SK-N-SH treated with all-trans-retinoic acid at 6 μM for 48 hours (cell line): ENCODE measurements around the gene COBLL1.

Source experiments
- ATAC-seq: fragments of 200-7000 bp; cut with Tn5 transposase; 3 replicates; pipeline ENCODE4 v1.9.1; 2020; ENCODE audit warnings: mild to moderate bottlenecking, moderate library complexity
- CSDC2 ChIP-seq: fragments of 250-450 bp; sonication (Bioruptor Pico); IDR thresholded peaks from 2 replicates; pipeline ENCODE4 v1.5.0; 2020; ENCODE audit warnings: mild to moderate bottlenecking, moderate library complexity
- ESRRG ChIP-seq: fragments of 250-450 bp; sonication (Bioruptor Pico); IDR thresholded peaks from 2 replicates; pipeline ENCODE4 v1.6.1; 2021; ENCODE audit warnings: mild to moderate bottlenecking
- GLIS3 ChIP-seq: fragments of 250-450 bp; sonication (Bioruptor Pico); IDR thresholded peaks from 2 replicates; pipeline ENCODE4 v1.5.0; 2020; ENCODE audit warnings: mild to moderate bottlenecking, moderate library complexity
- ISL1 ChIP-seq: fragments of 250-450 bp; sonication (Bioruptor Pico); IDR thresholded peaks from 2 replicates; pipeline ENCODE4 v2.1.2; 2022; ENCODE audit warnings: mild to moderate bottlenecking, moderate library complexity
- OSR1 ChIP-seq: fragments of 250-450 bp; sonication (Bioruptor Pico); IDR thresholded peaks from 2 replicates; pipeline ENCODE4 v1.8.0; 2022; ENCODE audit warnings: moderate library complexity, mild to moderate bottlenecking, inconsistent platforms
- PPARA ChIP-seq: fragments of 250-450 bp; sonication (Bioruptor Pico); IDR thresholded peaks from 2 replicates; pipeline ENCODE4 v1.5.0; 2020; ENCODE audit warnings: mild to moderate bottlenecking, borderline replicate concordance
- RARB ChIP-seq: fragments of 250-450 bp; sonication (Bioruptor Pico); IDR thresholded peaks from 2 replicates; pipeline ENCODE4 v1.8.0; 2021; ENCODE audit warnings: mild to moderate bottlenecking, moderate library complexity
- SNAI2 ChIP-seq: fragments of 250-450 bp; sonication (Bioruptor Pico); IDR thresholded peaks from 2 replicates; pipeline ENCODE4 v1.5.0; 2020; ENCODE audit warnings: mild to moderate bottlenecking, moderate library complexity
- TCF4 ChIP-seq: fragments of 250-450 bp; sonication (Bioruptor Pico); IDR thresholded peaks from 2 replicates; pipeline ENCODE4 v1.8.0; 2021; ENCODE audit warnings: mild to moderate bottlenecking, moderate library complexity, borderline replicate concordance
- TOX ChIP-seq: fragments of 250-450 bp; sonication (Bioruptor Pico); IDR thresholded peaks from 2 replicates; pipeline ENCODE4 v1.8.0; 2021; ENCODE audit warnings: mild to moderate bottlenecking, moderate library complexity, borderline replicate concordance
- ZFP3 ChIP-seq: fragments of 250-450 bp; sonication (Bioruptor Pico); IDR thresholded peaks from 2 replicates; pipeline ENCODE4 v1.5.0; 2020; ENCODE audit warnings: mild to moderate bottlenecking, moderate library complexity
- ZNF565 ChIP-seq: fragments of 450-650 bp; formaldehyde crosslinking; conservative IDR thresholded peaks from 2 replicates; pipeline ENCODE4 v1.5.0; 2020; ENCODE audit warnings: low read depth, mild to moderate bottlenecking, moderate library complexity
- ZNF8 ChIP-seq: fragments of 450-650 bp; formaldehyde crosslinking; IDR thresholded peaks from 2 replicates; pipeline ENCODE4 v1.5.0; 2020; ENCODE audit warnings: mild to moderate bottlenecking, moderate library complexity
- TF ChIP-seq, protein P1 (sequence below): fragments of 250-450 bp; sonication (Bioruptor Pico); IDR thresholded peaks from 2 replicates; pipeline ENCODE4 v1.5.0; 2020; ENCODE audit warnings: mild to moderate bottlenecking, moderate library complexity
- TF ChIP-seq, protein P2 (sequence below): fragments of 250-450 bp; sonication (Bioruptor Pico); IDR thresholded peaks from 2 replicates; pipeline ENCODE4 v1.5.1; 2020; ENCODE audit warnings: low read depth, mild to moderate bottlenecking, moderate library complexity
- TF ChIP-seq, protein P3 (sequence below): fragments of 250-450 bp; sonication (Bioruptor Pico); IDR thresholded peaks from 2 replicates; pipeline ENCODE4 v1.8.0; 2021; ENCODE audit warnings: low read depth, mild to moderate bottlenecking, moderate library complexity, borderline replicate concordance
- TF ChIP-seq, protein P4 (sequence below): fragments of 250-450 bp; sonication (Bioruptor Pico); IDR thresholded peaks from 2 replicates; pipeline ENCODE4 v1.5.1; 2021; ENCODE audit warnings: mild to moderate bottlenecking, moderate library complexity

Gene COBLL1

DNA sequence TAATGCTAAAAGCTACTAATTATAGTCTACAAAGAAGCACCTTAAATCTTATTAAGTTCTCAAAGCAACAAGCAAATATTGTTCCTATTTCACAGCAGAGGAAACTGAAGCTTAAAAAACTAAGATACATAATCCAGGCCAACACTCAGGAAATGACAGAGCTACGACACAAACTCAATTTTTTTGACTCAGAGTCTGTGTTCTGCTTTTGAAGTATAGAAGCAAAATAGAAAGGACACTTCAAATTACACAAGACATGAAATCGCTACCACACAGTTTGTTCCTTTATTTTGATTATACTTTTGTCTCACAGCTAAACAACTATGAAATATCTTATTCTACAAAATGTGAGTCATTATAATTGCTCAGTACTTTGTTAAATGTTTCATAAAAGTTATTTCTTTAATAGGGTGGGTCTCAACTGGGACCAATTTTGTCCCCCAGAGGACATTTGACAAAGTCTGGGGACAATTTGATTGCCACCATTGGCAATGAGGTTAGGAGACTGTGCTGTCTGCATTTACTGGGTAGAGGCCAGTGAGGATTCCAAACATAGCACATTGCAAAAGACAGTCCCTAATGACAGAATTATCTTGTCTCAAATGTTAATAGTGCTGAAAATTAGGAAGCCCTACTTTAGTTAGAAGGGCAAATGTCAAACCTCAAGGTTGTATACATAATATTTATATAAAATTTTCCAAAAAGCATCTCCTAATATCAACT is 118.8 kb downstream of the COBLL1 start:
- peak; percentile 36; the same call in 2 of the 3 replicates for ATAC-seq
- TF ChIP-seq ESRRG (no peak), GLIS3 (CRISPR knock-in tag) (no peak), ZNF565 (CRISPR knock-in tag) (no peak), PPARA (no peak)
- TF ChIP-seq, protein P1, sequence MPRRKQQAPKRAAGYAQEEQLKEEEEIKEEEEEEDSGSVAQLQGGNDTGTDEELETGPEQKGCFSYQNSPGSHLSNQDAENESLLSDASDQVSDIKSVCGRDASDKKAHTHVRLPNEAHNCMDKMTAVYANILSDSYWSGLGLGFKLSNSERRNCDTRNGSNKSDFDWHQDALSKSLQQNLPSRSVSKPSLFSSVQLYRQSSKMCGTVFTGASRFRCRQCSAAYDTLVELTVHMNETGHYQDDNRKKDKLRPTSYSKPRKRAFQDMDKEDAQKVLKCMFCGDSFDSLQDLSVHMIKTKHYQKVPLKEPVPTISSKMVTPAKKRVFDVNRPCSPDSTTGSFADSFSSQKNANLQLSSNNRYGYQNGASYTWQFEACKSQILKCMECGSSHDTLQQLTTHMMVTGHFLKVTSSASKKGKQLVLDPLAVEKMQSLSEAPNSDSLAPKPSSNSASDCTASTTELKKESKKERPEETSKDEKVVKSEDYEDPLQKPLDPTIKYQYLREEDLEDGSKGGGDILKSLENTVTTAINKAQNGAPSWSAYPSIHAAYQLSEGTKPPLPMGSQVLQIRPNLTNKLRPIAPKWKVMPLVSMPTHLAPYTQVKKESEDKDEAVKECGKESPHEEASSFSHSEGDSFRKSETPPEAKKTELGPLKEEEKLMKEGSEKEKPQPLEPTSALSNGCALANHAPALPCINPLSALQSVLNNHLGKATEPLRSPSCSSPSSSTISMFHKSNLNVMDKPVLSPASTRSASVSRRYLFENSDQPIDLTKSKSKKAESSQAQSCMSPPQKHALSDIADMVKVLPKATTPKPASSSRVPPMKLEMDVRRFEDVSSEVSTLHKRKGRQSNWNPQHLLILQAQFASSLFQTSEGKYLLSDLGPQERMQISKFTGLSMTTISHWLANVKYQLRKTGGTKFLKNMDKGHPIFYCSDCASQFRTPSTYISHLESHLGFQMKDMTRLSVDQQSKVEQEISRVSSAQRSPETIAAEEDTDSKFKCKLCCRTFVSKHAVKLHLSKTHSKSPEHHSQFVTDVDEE (CRISPR knock-in tag) = no peak

DNA sequence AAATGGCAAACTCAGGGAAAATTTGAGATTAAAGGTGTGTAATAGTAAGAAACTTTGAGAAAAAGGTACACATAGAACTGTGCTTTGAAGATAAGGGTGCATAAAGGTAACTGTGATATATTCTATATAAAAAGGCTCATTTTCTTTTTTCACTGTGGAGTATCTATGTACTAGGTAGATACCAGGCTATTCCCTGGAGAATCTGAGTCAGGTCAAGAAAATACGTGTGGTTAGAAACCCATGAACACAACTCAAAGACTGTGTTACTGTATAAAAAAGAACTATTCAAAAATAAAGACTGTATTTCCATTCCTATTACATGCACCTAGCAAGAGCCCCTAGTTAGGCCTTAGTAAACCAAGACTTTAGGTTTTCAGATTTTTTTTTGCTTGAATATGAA is 120.2 kb downstream of the COBLL1 start:
- TF ChIP-seq ESRRG (no peak), OSR1 (CRISPR knock-in tag) (no peak), ZNF8 (no peak), TCF4 (no peak), CSDC2 (CRISPR knock-in tag) (no peak), RARB (CRISPR knock-in tag) (no peak), ZFP3 (CRISPR knock-in tag) (no peak), SNAI2 (CRISPR knock-in tag) (no peak), ISL1 (no peak), TOX (CRISPR knock-in tag) (no peak), PPARA (no peak), GLIS3 (CRISPR knock-in tag) (no peak)
- TF ChIP-seq, protein P2, sequence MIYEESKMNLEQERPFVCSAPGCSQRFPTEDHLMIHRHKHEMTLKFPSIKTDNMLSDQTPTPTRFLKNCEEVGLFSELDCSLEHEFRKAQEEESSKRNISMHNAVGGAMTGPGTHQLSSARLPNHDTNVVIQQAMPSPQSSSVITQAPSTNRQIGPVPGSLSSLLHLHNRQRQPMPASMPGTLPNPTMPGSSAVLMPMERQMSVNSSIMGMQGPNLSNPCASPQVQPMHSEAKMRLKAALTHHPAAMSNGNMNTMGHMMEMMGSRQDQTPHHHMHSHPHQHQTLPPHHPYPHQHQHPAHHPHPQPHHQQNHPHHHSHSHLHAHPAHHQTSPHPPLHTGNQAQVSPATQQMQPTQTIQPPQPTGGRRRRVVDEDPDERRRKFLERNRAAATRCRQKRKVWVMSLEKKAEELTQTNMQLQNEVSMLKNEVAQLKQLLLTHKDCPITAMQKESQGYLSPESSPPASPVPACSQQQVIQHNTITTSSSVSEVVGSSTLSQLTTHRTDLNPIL (CRISPR knock-in tag) = no peak
- TF ChIP-seq, protein P3, sequence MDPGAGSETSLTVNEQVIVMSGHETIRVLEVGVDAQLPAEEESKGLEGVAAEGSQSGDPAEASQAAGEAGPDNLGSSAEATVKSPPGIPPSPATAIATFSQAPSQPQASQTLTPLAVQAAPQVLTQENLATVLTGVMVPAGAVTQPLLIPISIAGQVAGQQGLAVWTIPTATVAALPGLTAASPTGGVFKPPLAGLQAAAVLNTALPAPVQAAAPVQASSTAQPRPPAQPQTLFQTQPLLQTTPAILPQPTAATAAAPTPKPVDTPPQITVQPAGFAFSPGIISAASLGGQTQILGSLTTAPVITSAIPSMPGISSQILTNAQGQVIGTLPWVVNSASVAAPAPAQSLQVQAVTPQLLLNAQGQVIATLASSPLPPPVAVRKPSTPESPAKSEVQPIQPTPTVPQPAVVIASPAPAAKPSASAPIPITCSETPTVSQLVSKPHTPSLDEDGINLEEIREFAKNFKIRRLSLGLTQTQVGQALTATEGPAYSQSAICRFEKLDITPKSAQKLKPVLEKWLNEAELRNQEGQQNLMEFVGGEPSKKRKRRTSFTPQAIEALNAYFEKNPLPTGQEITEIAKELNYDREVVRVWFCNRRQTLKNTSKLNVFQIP (CRISPR knock-in tag) = no peak
- TF ChIP-seq, protein P1 (CRISPR knock-in tag) = no peak
- TF ChIP-seq, protein P4, sequence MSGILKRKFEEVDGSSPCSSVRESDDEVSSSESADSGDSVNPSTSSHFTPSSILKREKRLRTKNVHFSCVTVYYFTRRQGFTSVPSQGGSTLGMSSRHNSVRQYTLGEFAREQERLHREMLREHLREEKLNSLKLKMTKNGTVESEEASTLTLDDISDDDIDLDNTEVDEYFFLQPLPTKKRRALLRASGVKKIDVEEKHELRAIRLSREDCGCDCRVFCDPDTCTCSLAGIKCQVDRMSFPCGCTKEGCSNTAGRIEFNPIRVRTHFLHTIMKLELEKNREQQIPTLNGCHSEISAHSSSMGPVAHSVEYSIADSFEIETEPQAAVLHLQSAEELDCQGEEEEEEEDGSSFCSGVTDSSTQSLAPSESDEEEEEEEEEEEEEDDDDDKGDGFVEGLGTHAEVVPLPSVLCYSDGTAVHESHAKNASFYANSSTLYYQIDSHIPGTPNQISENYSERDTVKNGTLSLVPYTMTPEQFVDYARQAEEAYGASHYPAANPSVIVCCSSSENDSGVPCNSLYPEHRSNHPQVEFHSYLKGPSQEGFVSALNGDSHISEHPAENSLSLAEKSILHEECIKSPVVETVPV (CRISPR knock-in tag) = no peak
- no peak for ATAC-seq

DNA sequence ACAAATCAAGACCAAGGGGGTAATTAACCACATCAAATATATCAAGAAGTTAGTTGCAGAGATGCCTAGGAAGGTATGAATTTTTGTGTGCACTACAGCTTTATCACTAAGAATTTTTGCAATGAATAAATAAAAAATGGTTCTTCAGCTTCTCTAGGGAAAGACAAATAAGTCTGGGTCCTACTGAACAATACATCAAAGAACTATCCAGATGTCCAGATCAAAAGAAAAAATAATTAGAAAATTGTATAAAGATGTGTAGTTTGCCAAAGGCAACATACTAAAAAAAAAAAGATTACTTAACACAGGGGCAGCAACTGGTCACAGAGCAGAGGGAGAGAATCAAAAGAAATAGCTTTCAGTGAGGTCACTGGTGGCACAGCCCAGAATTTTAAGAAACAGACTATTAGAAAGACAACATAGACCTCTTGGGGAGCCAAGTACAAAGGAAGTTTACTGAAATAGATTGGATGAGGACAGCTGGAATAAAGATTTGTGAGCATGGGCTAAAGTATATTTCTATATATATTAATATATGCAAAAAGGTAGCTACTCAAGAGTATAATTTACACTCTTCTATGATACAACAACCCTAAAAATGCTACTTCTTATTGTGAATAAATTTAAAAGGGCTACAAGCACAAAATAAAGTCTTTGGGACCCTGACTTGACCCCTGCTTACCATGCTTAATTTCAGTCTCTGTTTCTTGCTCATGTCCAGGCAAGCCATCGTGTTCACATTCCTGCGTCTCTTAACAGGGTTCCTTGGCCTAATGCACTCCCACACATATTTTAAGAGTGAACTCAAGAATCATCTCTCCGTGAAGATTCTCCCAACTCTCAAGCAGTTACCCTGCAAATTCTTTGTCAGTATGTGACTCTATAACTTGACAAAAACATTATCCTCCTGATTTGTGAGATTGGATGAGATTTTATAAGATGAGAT is 121.4 kb downstream of the COBLL1 start:
- peak; percentile 89 for ATAC-seq
- TF ChIP-seq TCF4 = 0 out of 2 replicates have a peak, but pooled peaks have one; percentile 30
- no peak for TF ChIP-seq ZNF8
